ELR (cell line): ENCODE measurements around the gene GALNT3.

Experiments
- DNase-seq: peaks from one replicate; pipeline ENCODE4 v3.0.0-alpha.2; 2015; ENCODE audit warnings: low read depth

The GALNT3 gene

GRCh38 chr2:165725421-165725820 is 68.6 kb downstream of the GALNT3 start:
- peak; percentile 79 for DNase-seq

- DNase-seq: peak; percentile 2
These were observed 73.5 kb downstream of the GALNT3 start for GRCh38 chr2:165720511-165720910.

- DNase-seq: no peak
These were observed 75.3 kb downstream of the GALNT3 start for GRCh38 chr2:165718610-165719210.

GRCh38 chr2:165716091-165716490 is 78.0 kb downstream of the GALNT3 start:
- DNase-seq: no peak

GRCh38 chr2:165706960-165707487 is 87.0 kb downstream of the GALNT3 start:
- no peak for DNase-seq

- no peak for DNase-seq
These were observed 92.9 kb downstream of the GALNT3 start for GRCh38 chr2:165701147-165701546.

GRCh38 chr2:165700531-165700930 is 93.5 kb downstream of the GALNT3 start:
- DNase-seq: no peak

GRCh38 chr2:165699946-165700345 is 94.1 kb downstream of the GALNT3 start:
- no peak for DNase-seq

- peak; percentile 56 for DNase-seq
These were observed 95.6 kb downstream of the GALNT3 start for GRCh38 chr2:165698444-165698884.

- DNase-seq: no peak
These were observed 96.2 kb downstream of the GALNT3 start for GRCh38 chr2:165697748-165698443.
